HG02571 (cell line): ENCODE data around the gene HIVEP3.

Experiments
- ATAC-seq: cut with Tn5 transposase; IDR thresholded peaks from one replicate; pipeline ENCODE4 v1.9.1; 2021; ENCODE audit warnings: mild to moderate bottlenecking, moderate library complexity; ENCODE audit not compliant: unreplicated experiment

HIVEP3 gene

DNA sequence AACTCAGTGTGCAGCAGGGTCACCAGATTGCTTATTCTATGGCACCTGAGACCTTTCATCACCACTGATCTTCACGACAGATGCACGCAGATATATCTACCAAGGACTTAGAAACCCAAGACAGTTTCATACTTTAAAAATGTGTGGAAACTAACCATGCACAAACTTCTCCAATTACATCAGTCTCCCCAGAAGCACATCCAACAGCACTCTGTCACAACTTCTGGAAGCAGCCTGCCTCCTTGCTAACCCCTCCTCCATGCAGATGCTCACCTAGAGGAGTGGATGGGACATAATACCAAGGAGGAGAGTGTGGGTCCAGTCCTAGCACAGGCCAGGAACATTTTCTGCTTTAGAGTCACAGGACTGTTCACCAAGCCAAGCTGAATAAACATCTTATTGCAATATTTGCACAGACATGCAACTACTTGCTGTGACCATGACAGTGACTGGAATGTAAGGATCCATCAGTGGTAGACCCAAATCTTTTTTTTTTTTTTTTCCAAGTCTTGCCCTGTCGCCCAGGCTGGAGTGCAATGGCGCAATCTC lies 69.4 kb downstream of the HIVEP3 start:
- ATAC-seq, result no peak

- ATAC-seq, result no peak
Measured at GRCh38 chr1:41848216-41848952, 70.3 kb downstream of the HIVEP3 start.

GRCh38 chr1:41847733-41848132 lies 71.0 kb downstream of the HIVEP3 start:
- no peak for ATAC-seq

DNA sequence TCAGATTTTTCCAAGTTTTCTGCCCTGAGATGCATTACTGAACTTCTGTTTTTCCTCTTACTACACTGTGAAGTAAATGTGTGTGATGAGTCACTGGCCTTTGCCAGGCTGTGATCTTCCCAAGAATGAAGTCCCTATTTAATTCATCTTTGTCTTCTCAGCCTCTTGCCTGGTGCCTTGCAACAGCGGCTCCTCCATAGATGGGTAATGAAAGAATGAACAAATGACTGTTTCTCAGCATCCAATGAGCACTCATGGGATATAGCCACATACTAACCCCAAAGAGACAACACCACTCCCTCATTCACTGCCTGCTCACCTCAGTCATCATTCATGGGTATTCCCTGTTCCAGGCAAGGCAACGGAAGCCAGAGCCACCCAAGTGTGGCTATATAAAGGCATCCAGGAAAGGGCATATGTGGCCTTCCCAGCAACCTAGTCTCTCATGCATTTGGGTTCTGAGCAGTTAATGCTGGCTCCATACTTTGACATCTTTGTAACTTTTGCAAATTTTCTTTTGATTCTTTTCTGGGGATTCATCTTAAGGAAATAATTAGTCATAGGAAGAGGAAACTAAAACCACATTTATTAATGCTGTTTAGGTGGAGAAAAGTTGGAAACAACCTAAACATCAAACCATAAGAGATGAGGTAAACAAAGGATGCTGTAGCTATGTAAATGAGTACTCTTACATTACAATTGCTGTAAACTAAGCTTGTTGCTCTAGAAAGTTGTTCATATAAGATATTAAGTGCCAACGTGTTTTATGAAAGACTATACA lies 71.9 kb downstream of the HIVEP3 start:
- no peak for ATAC-seq

- no peak for ATAC-seq
Measured at GRCh38 chr1:41844781-41845272, 73.9 kb downstream of the HIVEP3 start.

- ATAC-seq, result no peak
Measured at GRCh38 chr1:41844255-41844654, 74.5 kb downstream of the HIVEP3 start.

DNA sequence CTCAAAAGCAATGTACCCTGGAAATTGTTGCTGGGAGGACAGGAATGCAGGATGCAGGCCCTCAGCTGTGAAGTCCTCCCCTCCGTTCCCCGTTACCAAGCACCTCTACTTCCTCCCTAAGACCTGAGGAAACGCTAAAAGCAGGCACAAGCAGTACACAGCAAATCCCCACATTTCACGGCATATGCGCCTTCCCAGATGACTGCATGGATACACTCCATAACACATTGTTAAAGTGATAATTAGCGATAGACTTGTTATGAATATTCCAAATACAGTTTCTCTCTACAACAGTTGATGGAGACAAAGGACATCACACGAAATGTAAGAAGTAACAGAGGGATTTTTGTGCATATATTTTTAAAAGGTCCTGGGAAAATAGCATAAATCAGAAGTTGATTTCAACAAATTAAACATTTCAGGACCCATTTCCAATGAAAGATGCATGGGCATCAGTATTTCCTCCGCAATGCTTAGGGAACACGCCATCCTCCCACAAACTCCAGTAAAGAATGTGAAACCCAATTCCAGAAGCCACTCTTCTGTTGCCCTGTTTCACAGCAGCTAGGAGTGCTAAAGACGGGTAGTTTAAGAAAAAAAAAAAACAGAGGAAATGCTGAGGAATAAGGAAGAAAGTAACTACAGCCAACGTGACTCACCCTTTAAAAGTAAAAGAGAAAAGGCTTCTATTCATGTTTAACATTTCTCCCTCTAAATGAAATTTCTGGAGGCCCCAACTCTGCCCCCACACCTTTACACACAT lies 75.5 kb downstream of the HIVEP3 start:
- ATAC-seq, result no peak

- ATAC-seq, result no peak
Measured at GRCh38 chr1:41842326-41842725, 76.4 kb downstream of the HIVEP3 start.

GRCh38 chr1:41840592-41841246 lies 78.0 kb downstream of the HIVEP3 start:
- ATAC-seq, result no peak

GRCh38 chr1:41838266-41838665 lies 80.5 kb downstream of the HIVEP3 start:
- no peak for ATAC-seq

GRCh38 chr1:41837691-41838090 lies 81.0 kb downstream of the HIVEP3 start:
- ATAC-seq, result no peak

DNA sequence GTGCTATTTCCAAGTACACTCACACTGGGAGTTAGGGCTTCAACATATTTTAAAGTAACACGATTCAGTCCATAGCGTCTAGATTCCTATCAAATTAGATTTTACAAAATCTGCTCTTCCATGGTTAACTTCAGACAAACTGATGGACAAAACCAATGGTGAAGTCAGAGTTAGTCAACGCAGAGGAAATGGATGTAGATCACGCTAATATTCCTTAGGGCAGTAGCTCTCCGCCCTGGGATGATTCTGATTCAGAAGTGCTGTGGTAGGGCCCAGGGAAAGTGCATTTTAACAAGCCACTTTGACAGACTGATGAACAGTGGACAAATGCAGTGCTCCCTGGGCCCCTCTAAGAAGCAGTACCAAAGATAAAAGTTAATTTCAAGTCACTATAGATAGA lies 83.2 kb downstream of the HIVEP3 start:
- no peak for ATAC-seq

DNA sequence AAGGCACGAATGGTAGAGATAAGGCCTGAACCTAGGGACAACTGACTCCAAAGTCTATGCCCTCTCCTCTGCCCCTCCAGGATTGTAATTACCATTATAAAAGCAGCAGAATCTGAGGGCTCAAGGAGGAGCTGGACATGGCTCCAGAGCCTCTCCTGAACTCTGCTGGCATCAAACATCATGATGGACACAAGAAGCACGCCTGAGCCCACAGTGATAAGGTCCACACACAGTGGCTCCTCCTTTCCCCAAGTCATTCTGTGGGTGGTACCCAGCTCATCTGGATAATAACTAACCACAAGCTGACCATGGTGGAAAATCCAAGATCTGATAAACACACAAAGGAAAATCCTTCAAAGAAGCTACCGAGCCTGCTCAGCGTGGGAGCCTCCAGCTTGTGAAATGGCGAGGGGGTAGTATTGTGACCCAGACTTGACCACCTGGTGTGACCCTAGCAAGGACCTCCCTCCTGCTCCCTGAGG lies 85.2 kb downstream of the HIVEP3 start:
- no peak for ATAC-seq

GRCh38 chr1:41830726-41831125 lies 88.0 kb downstream of the HIVEP3 start:
- no peak for ATAC-seq

DNA sequence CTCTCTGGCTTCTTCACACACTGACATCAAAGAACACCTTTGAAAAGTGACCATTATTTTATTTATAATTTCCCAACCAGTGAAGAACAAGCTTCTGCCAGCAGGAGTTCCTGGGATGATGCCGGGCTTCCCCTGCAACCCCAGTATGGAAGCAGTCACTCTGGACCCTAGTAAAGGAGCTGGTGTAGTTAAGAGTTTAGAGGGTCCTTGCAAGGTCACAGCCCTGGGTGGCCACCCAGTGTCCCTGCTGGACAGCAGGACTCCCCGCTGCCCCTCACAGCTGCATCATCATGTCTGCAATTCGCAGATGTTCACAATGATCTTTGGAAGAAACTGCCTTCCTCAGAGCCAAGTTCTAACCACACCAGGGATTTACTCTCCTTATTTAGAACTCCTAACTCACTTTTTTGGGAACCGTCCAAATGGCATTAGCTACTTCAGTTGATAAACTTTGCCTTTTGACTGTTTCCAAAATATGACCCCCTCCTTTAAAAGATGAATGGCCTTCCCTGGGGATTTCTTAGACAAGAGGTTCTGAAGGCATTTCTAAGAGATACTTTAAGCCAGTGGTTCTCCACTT lies 90.6 kb downstream of the HIVEP3 start:
- no peak for ATAC-seq

GRCh38 chr1:41823471-41823870 lies 95.3 kb downstream of the HIVEP3 start:
- ATAC-seq, result no peak

- ATAC-seq, result no peak
Measured at GRCh38 chr1:41822866-41823265, 95.9 kb downstream of the HIVEP3 start.

GRCh38 chr1:41819843-41820242 lies 98.9 kb downstream of the HIVEP3 start:
- ATAC-seq, result no peak

- ATAC-seq, result no peak
Measured at GRCh38 chr1:41819069-41819468, 99.7 kb downstream of the HIVEP3 start.

DNA sequence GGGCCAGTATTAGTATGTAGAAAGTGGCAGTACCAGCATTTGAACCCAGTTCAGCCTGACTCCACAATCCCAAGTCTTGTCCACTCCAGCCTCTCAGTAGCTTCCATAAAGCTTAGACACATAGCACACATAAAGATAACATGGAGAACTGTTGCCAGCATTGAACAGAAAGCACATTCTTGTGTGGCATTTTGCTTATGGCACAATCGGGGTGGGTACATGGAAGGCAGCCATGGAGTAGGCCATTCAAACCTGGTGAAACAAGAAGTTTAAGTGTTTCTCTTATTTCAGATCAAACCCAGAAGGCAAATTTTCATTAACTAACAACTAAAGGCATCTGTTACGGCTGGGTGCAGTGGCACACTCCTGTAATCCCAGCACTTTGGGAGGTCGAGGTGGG lies 102.7 kb downstream of the HIVEP3 start:
- ATAC-seq, result no peak
